Kidney (tissue), 14 donors: ENCODE results near the gene CDK9. TPM values are rescaled to one million over a fixed set of nuclear protein-coding genes. Genes with fewer than 3 reads are reported as not detected.

Experiments
- DNase-seq, 5 donors: peaks; one replicate each; pipeline ENCODE4 v3.0.0-alpha.2; 2013 to 2020
- FAIRE-seq: peaks from 2 replicates; lab custom pipeline; 2012; peaks lifted over from hg19 to GRCh38; lab: Jason Lieb, UNC
- H3K27ac ChIP-seq, 2 donors: one replicate each; pipeline ENCODE4 v1.7.0; 2013; ENCODE audit warnings: low read depth in 2 of 2, low read length in 2 of 2, inconsistent platforms in 1 of 2
- H3K27me3 ChIP-seq: one replicate; pipeline ENCODE4 v1.7.1; 2013; ENCODE audit warnings: low read length, inconsistent platforms; ENCODE audit not compliant: control insufficient read depth, insufficient read depth
- H3K36me3 ChIP-seq, 3 donors: one replicate each; pipeline versions ENCODE4 v1.7.0 to v1.7.1; 2013; ENCODE audit warnings: low read length in 3 of 3, control low read depth in 1 of 3, inconsistent platforms in 1 of 3; ENCODE audit not compliant: insufficient read depth in 3 of 3, control insufficient read depth in 2 of 3
- H3K4me1 ChIP-seq, 3 donors: one replicate each; pipeline versions ENCODE4 v1.7.0 to v1.7.1; 2013; ENCODE audit warnings: low read length in 3 of 3, inconsistent platforms in 1 of 3, low read depth in 1 of 3; ENCODE audit not compliant: control insufficient read depth in 2 of 3, insufficient read depth in 2 of 3
- H3K4me3 ChIP-seq, 3 donors: one replicate each; pipeline versions ENCODE4 v1.7.0 to v1.8.1; 2013; ENCODE audit warnings: low read length in 3 of 3, control low read depth in 1 of 3, inconsistent platforms in 1 of 3
- H3K9ac ChIP-seq, 3 donors: one replicate each; pipeline versions ENCODE4 v1.7.0 to v1.7.1; 2013; ENCODE audit warnings: low read length in 3 of 3, control low read depth in 1 of 3, inconsistent platforms in 1 of 3
- H3K9me3 ChIP-seq, 3 donors: one replicate each; pipeline versions ENCODE4 v1.7.0 to v1.7.1; 2013; ENCODE audit warnings: low read length in 3 of 3, control low read depth in 1 of 3, inconsistent platforms in 1 of 3; ENCODE audit not compliant: control insufficient read depth in 2 of 3, insufficient read depth in 1 of 3
- CTCF ChIP-seq: IDR thresholded peaks from 3 replicates; pipeline ENCODE4 v1.5.1; 2012; ENCODE audit warnings: mild to moderate bottlenecking, moderate library complexity, borderline replicate concordance; ENCODE audit not compliant: insufficient read depth; ENCODE audit errors: extremely low read depth
- intact Hi-C: fragments of 100-400 bp; cut with DNase I; formaldehyde crosslinking; loops from one replicate; pipeline ENCODE4 v1.11.1; 2022
- polyA plus RNA-seq: library from polyadenylated mRNA; stranded (reverse); fragments of 350-450 nt; fragmentation: Illumina TruSeq; extraction: RNeasy Lipid Tissue Mini Kit (QIAGEN cat#74804); gene quantifications from one replicate; pipeline ENCODE4 v1.2.3, GENCODE V29; 2014; ENCODE audit warnings: low read depth, low replicate concordance; ENCODE audit not compliant: insufficient read depth
- total RNA-seq: library from RNA; stranded (reverse); fragmentation: NEBNext Ultra II Directional; extraction: Animal tissue kit (Norgen Biotek cat#: 25700); gene quantifications from one replicate; pipeline ENCODE4 v1.2.1, GENCODE V29; 2021
- donor health status: control.
- donor health status: control.
- donor health status: control.
- donor health status: control.
- donor health status: control.
- donor health status: DM: yes; HTN: yes; CAD: no.
- donor health status: Normal renal cell carcinoma (clear cell type).

The CDK9 gene
- total and polyA plus RNA-seq, 2 donors from 2014 or later: 45.2 to 93.5 TPM

GRCh38 chr9:127791085-127791484, 5.3 kb downstream of the CDK9 start:
- H3K36me3 ChIP-seq: peaks cover 8 to 40% (median 31%) of the 10 kb centered on the region in 3 donors
- no peaks in the 10 kb centered on the region for H3K27me3 ChIP-seq
- H3K9ac ChIP-seq: no peak overlapping the region
- H3K27ac ChIP-seq: no peak overlapping the region
- TF ChIP-seq CTCF: no peak
- peaks cover 0 to 9% (median 4%) of the 10 kb centered on the region in 3 donors for H3K4me1 ChIP-seq
- intact Hi-C loops: no loop called here
- no peak overlapping the region for H3K4me3 ChIP-seq
- H3K9me3 ChIP-seq: no peaks in the 10 kb centered on the region
- DNase-seq (no peak), FAIRE-seq (no peak)

- Histone ChIP-seq H3K9ac (no peak overlapping the region), H3K27me3 (no peaks in the 10 kb centered on the region), H3K4me3 (no peak overlapping the region), H3K9me3 (no peaks in the 10 kb centered on the region), H3K4me1 (peaks cover 0 to 13% (median under 1%) of the 10 kb centered on the region in 3 donors), H3K36me3 (peaks cover 8 to 35% (median 31%) of the 10 kb centered on the region in 3 donors), H3K27ac (no peak overlapping the region)
- intact Hi-C loops: no loop called here
- no peak for FAIRE-seq
- TF ChIP-seq CTCF: no peak
- no peak for DNase-seq
Observed at GRCh38 chr9:127792417-127793031, 6.7 kb downstream of the CDK9 start.

- H3K27ac ChIP-seq: no peak overlapping the region
- H3K9me3 ChIP-seq: no peaks in the 10 kb centered on the region
- no peak for DNase-seq
- intact Hi-C loops: no loop called here
- no peak overlapping the region for H3K4me3 ChIP-seq
- FAIRE-seq: no peak
- peak overlapping the region in 1 of 3 donors; percentile 34 for H3K9ac ChIP-seq
- H3K4me1 ChIP-seq: peaks cover 0 to 13% (median 0%) of the 10 kb centered on the region in 3 donors
- peaks cover 5 to 29% (median 24%) of the 10 kb centered on the region in 3 donors for H3K36me3 ChIP-seq
- no peaks in the 10 kb centered on the region for H3K27me3 ChIP-seq
- TF ChIP-seq CTCF: no peak
Observed at GRCh38 chr9:127793093-127793708, 7.4 kb downstream of the CDK9 start.
